HG03025 (cell line): ENCODE measurements around the gene TIMM50.
"Not testable (repeated sequence)": the region's sequence is repeated elsewhere in the genome, so short reads cannot be mapped to it uniquely, and the experiment has no call there.

Experiments used
- ATAC-seq: cut with Tn5 transposase; IDR thresholded peaks from one replicate; pipeline ENCODE4 v1.9.1; 2021; ENCODE audit warnings: mild to moderate bottlenecking, moderate library complexity; ENCODE audit not compliant: unreplicated experiment, low FRiP score

Gene TIMM50

DNA sequence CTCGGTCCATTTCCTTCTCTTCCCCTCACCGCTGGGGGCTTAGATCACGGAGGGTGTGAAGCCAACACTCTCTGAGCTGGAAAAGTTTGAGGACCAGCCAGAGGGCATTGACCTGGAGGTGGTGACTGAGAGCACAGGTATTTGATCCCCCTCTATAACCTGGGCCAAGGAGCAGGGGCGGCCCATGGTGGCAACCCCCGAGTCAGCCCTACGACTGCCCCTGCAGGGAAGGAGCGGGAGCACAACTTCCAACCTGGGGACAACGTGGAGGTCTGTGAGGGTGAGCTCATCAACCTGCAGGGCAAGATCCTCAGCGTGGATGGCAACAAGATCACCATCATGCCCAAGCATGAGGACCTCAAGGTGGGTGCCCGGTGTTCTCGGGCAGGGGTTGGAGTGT lies 11.6 kb upstream of the TIMM50 start:
- ATAC-seq = no peak

DNA sequence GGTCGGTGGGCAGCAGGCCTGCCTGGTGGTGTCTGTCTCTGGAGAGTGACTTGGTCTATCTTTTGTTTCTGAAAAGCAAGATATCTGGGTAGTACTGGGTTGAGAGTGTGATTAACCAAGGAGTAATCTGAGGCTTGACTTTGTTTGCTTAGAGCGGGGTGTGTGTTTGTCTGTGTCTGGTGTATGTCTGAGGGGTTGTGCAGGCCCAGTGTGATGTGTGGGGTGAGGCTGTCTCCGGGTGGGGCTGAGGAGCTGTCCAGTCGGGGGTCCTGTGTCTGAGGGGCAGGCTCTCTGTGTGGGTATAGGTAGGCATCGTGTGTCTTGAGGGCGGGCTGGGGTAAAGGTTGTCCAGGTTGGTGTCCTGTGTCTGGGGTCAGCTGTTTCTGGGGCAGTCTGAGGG lies 11.1 kb upstream of the TIMM50 start:
- ATAC-seq = no peak

DNA sequence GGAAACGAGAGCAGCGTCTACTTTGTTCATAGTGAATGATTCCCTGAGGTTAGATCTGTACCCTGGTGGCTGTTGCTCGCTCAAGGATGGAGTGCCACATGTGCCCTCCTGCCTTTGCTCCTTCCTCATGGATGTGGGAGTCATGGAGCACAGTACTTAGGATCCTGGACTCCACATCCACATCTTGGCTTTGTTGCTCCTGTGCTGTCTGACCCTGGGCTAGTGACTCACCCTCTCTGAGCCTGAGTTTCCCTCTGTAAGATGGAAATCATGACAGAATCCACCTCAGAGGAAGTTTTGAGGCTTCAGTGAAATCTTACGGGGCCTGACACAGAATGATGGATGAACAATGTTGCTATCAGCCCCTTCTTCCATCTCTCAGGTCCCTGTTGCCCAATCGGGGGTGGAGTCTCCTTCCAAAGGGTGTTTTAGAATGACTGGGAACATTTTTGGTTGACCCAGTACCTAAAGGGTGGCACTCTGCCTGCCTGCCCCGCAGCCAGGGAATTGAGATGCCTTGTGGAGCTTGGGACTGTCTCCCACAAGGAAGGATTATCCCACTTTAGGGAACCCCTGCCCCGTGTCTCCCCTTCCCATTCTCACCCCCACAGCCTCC lies 9.8 kb upstream of the TIMM50 start:
- ATAC-seq = no peak

DNA sequence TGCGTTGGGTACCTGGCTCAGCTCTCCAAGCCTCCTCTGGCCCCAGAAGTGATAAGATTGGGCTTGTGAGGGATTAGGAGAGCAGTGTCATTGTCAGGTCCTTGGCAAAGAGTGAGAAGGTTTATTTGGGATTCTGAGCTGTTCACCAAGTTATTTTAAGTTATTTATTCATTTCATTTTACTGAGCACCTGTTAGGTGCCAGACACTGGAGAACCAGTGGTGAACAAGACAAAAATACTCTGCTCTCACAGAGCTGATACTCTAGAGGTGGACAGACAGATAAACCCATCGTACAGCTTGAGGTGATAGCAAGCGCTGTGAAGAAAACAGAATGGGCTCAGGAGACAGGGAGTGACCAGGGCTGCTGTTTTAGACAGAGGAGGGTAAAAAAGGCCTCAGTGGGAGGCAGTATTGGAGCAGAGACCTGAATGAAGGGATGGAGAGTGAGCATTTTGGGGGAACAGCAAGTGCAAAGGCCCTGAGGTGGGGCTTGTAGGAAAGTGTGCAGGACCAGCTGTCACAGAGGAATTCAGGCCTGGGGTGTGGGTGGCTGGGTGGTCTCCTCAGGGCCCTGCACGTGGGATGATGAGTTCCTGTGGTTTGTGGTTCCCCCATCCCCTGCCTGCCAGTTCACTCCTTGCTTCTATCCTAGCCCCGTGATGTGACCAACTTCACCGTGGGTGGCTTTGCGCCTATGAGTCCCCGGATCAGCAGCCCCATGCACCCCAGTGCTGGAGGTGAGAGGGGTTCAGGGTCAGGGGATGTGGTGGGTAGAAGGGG lies 8.7 kb upstream of the TIMM50 start:
- ATAC-seq = no peak

DNA sequence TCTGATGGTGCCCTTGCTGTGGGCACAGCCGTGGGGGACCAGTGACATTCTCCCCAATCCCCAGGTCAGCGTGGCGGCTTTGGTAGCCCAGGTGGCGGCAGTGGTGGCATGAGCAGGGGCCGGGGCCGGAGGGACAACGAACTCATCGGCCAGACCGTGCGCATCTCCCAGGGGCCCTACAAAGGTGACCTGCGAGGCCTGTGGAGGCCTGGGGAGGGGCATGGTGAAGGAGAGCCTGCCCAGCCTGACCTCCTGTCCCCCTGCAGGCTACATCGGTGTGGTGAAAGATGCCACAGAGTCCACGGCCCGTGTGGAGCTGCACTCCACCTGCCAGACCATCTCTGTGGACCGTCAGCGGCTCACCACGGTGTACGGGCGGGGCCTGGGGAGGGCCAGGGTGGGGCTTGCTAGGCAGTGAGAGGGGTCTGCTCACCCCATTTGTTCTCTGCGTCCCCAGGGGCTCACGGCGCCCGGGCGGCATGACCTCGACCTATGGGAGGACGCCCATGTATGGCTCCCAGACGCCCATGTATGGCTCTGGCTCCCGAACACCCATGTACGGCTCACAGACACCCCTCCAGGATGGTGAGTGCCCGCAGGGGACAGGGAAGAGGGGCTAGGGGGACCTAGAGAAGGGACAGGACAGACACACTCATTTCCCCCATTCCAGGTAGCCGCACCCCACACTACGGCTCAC lies 7.7 kb upstream of the TIMM50 start:
- ATAC-seq = no peak

DNA sequence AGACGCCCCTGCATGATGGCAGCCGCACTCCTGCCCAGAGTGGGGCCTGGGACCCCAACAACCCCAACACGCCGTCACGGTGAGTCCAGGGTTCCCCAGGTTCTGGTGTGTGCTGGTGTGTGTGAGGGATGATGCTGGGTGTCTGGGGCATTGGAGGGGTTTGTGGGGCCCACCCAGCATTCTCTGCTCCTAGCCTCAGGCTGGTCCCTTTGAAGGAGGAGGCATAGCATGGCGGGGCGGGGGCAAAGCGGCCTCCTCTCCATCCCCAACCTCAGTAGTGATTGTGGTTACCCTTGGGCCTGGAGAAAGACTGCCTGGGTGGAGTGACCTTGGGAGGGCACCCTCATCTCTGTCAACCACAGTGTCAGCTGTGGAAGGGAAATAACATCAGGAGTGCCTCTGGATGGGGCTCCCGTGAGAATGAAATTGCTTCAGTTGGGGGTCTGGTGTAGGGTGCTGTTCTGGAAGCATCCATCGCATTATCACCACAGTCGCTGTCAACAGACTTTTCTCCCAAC lies 7.1 kb upstream of the TIMM50 start:
- no peak for ATAC-seq

DNA sequence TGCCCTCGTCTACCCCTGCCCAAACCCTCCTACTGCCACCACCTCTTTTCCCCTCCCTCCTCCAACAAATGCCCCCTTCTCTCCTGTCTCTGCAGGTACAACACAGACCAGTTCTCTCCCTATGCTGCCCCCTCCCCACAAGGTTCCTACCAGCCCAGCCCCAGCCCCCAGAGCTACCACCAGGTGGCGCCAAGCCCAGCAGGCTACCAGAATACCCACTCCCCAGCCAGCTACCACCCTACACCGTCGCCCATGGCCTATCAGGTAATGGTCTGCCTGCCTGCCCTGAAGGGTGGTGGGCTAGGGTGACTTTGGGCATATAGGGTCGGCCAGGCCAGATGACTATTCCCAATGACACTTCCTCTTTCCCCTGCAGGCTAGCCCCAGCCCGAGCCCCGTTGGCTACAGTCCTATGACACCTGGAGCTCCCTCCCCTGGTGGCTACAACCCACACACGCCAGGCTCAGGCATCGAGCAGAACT lies 6.5 kb upstream of the TIMM50 start:
- ATAC-seq = no peak

DNA sequence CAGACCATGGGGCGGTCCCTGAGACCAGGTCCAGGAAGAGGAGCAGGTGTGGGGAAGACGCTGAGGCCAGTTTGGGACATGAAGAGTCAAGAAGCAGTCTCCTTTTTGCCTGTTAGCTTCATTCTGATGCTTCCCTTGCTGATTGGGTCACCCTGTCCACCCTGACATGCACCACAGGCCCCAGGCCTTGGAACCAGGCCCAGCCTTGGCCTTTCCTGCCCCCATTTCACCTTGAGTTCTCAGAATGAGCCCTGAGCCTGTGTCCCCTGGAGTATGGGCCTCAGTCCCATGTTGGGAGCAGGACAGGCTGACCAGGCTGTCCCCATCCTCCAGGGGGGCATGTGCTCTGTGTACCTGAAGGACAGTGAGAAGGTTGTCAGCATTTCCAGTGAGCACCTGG lies 4.9 kb upstream of the TIMM50 start:
- ATAC-seq = no peak

DNA sequence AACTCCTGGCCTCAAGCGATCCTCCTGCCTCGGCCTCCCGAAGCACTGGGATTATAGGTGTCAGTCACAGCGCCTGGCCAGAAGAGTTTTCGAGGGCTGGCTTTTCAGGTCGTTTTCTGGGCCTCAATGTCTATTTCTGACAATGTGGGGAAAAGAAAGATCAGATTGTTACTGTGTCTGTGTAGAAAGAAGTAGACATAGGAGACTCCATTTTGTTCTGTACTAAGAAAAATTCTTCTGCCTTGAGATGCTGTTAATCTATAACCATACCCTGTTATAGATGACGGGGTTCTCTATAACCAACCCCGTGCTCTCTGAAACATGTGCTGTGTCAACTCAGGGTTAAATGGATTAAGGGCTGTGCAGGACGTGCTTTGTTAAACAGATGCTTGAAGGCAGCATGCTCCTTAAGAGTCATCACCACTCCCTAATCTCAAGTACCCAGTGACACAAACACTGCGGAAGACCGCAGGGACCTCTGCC lies 1.3 kb upstream of the TIMM50 start:
- not testable (repeated sequence) for ATAC-seq

DNA sequence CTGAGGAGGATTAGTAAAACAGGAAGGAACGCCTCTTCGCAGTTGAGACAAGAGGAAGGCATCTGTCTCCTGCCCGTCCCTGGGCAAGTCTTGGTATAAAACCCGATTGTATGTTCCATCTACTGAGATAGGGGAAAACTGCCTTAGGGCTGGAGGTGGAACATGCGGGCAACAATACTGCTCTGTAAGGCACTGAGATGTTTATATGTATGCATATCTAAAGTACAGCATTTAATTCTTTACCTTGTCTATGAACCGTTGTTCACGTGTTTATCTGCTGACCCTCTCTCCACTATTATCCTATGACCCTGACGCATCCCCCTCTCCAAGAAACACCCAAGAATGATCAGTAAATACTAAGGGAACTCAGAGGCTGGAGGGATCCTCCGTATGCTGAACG lies 722 bp upstream of the TIMM50 start:
- no peak for ATAC-seq

DNA sequence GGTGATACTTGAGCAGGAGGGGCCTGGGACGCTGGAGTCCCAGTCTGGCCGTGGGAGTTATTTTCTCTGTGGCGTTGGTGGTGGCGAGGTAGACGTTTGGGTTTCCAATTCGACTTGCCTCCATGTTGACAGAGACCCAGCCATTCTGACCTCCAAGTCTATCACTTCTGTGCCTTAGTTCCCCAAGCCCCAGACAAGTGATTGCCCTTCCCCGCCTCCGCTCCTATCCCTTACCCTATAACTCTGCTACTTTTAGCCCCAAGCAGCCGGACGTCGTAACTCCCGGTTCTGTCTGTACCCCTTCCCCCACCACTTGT lies 549 bp downstream of the TIMM50 start:
- ATAC-seq = no peak

DNA sequence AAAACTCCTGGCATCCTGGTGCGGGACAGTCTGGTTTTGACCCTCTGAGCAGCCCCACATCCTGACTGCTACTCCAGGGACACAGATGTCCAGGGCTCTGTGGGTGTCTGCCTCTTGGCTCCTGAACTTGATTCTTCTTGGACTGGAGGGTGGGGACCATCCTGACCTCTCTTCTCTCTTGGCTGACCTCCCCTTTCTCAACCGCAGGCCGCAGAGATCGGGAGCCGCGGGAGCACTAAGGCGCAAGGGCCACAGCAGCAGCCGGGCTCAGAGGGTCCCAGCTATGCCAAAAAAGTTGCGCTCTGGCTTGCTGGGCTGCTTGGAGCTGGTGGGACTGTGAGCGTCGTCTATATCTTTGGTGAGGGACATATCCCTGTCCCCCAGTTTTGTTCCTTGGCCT lies 1.0 kb downstream of the TIMM50 start:
- ATAC-seq = no peak

DNA sequence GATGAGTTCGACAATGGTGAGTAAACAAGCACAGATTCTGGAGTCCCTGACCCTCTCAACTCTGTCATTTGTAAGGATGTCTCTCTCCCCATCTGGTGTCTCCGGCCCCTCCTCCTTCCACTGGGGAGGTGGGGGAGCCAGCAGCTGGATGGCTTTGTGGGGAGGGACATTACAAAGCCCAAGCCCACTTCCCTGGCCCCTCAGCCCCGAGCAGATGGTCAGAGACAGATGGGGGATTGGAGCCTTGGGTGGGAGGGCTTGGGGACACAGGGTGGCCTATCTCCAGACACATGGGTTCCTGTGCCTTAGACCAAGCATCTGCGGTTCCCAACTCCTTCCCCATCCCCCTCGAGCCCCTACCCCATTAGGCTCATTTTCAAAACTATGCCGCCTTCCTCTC lies 2.5 kb downstream of the TIMM50 start:
- no peak for ATAC-seq

DNA sequence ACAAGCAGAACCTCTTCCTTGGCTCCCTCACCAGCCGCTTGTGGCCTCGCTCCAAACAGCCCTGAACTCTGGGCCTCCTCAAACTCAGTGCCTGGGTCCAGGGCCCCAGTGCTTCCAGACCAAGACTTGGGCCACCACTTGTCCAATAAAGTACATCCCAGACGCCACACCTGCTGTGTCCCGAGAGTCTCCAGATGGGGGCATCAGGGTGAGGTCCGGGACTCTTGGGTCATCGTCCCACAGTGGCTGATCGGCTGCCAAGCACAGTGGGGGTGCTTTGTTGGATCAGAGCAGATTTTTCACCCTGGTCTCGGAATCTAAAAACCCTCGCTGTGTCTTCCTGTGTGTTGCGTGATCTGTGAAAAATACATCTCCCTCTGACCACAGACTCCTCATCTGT lies 9.1 kb downstream of the TIMM50 start:
- no peak for ATAC-seq

DNA sequence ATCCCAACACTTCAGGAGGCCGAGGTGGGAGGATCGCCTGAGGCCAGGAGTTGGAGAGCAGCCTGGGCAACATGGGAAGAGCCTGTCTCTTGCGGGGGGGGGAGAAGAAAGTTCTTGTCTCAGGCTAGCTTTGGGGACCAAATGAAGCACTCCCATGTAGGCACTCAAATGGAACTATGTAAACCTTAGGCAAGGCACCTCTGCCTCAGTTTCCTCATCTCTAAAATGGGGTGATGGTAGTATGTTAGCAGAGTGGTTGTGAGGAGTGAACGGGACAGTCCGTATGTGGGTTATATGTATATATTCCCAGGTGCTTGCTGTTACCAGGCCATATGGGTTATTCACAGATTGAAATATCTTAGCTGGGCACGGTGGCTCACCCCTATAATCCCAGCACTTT lies 11.6 kb downstream of the TIMM50 start:
- no peak for ATAC-seq

DNA sequence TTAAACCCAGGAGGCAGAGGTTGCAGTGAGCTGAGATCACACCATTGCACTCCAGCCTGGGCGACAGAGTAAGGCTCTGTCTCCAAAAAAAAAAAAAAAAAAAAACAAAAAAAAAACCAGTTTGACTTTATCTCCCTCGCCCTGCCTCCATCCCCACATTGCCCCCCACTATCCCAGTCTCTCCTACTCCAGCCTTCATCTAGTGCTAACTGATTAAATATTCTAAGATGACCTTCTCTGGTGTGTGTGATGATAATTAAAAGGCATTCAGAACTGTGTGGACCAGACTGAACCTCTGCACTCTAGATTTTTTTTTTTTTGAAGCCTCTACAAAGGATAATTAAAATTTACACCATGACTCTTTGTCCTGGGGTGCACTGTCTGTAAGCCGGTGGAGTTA lies 12.2 kb downstream of the TIMM50 start:
- no peak for ATAC-seq

DNA sequence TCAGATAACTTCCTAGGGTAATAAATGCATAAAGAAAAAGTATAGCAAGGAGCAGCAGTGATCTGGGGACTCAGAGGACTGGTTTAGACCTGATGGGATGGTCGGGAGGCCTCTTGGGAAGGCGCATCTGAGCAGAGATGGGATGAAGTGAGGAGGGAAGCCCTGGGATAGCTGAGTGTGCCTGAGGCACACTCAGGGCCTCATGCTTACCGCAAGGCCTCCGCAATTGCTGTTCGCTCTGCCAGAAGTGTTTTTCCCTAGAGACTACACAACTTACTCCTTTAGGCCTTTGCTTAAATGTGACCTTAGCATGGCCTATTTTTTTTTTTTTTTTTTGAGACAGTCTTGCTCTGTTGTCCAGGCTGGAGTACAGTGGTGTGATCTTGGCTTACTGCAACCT lies 14.0 kb downstream of the TIMM50 start:
- ATAC-seq = no peak

DNA sequence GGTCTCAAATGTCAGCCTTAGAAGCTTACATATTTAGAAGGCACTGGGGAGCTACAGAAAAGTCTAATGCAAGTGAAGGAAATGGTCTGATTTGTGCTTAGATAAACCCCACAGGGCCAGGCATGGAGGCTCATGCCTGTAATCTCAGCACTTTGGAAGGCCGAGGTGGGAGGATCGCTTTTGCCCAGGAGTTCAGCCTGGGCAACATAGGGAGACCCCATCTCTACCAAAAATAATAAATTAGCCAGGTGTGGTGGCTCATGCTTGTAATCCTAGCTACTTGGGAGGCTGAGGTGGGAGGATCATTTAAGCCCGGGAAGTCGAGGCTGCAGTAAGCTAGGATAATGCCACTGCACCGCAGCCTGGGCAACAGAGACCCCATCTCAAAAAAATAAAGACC lies 15.4 kb downstream of the TIMM50 start:
- ATAC-seq = no peak

DNA sequence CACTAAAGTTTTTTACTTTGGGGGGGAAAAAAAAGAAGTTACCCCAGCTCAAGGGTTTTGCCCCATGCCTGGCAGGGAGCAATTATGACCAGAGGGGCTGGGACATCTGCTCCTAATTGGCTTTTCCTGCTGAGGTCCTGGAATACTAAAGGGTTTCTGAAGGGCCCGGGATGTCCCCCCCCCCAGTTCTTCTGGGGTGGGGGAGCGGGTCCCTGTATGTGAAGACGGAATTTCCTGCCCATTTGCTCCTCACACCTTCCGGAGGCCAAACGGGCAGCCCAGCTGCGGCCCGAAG lies 17.0 kb downstream of the TIMM50 start:
- ATAC-seq = no peak

DNA sequence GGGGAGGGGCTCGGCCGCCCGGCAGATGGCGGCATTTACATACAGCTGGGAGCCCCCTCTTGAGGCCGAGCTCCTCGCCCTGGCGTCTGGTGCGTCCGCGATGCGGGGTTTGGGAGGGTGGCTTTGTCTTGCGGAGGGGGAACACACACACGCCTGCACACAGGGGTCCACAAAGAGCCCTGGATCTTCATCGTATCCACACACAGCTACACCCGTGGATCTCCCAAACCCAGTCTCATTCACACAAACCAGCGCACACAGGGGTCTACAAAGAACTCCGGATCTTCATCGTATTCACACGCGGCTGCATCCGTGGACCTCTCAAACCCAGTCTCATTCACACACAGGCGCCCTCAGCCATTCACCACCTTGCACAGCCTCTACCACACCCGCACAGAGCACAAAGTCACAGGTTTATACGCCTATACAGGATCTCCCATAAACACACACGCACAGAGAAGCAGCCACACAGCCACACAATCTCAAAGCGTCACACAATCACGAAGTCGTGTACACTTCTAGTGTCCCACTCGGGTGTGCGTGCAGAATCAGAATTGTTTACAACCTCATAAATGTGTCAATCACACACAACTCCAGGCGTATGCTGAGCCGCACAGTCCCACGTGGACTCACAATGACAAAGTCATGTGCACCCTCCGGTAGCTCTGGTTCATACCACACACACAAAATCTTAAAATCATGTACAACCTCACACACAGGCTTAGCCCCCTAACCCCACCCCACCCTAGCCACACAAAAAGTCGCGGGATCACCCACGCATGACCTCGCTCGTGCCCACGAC lies 17.6 kb downstream of the TIMM50 start:
- no peak for ATAC-seq
